NCI-H1092 (cell line): ENCODE measurements around the gene ROPN1.
A peak's percentile ranks its signal among the peaks of the same experiment; 100 is the strongest.
"Not testable (repeated sequence)": the region's sequence is repeated elsewhere in the genome, so short reads cannot be mapped to it uniquely, and the experiment has no call there.

Experiments
- DNase-seq: peaks from one replicate; lab custom pipeline; 2025; lab: John Stamatoyannopoulos, UW

The ROPN1 gene

GRCh38 chr3:123991730-123992588, at the start of gene ROPN1:
TSS of gene ROPN1 (minus strand) at chr3:123992124. CDS start at chr3:123980481, 11,643 bp downstream.
- not testable (repeated sequence) for DNase-seq

GRCh38 chr3:124041553-124041952, 49.6 kb upstream of the ROPN1 start:
- no peak for DNase-seq

GRCh38 chr3:124037326-124037725, 45.4 kb upstream of the ROPN1 start:
- DNase-seq = no peak

GRCh38 chr3:124036214-124036613, 44.3 kb upstream of the ROPN1 start:
- not testable (repeated sequence) for DNase-seq

GRCh38 chr3:124035463-124036121, 43.7 kb upstream of the ROPN1 start:
- DNase-seq = no peak

DNA sequence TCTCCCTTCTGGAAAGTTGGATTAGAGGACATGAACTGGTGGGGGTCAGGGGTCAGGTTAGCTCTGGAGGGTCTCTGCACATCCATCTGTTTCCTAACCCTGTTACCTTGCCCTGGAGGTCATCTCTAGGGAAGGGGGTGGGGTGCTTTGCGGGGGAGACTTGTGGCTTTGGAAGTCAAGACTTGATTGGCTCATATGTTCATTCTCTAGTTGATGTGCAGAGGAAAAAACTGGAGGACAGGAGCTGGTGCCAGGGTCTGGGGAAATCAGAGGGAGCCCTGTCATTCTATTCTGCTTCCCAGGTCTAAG, 42.9 kb upstream of the ROPN1 start:
- no peak for DNase-seq

DNA sequence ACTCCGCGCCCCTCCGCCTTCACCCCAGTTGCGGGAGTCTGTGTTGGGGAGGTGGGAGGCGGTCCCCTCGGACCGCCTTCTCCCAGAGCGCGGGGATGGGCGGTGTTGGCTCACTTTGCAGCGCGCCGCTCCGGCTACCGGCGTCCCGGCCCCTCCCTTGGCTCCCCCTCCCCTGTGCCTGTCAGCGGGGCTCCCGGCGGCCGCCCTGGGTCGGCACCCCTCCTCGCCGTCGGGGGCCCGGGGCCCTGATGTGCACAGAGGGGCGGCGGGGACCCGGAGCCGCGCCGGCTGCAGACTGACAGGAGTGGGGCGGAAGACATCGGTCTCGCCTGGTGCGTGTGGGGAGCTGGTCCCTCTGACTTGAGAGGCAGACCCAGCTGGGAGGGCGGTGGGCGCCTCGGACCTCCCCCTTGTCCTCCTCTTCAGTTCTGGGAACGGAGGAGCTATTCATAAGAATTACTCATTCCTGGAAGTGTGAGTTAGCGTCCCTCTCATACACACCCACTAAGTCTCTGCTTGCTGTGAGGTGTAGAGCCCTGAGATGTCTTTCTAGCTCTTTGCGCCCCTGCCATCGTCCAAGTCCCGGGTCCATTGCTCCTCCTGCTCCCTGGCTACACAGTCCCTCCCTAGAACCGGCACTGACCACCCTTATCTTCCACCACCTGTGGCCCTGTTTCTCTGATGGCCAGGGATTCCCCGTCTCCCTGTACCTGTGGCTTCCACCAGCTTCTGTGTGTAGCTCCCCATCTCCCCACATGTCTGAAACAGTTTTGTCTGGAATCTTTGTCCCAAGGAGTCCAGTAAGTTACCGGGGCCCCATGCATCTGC, 42.3 kb upstream of the ROPN1 start:
- DNase-seq = no peak

DNA sequence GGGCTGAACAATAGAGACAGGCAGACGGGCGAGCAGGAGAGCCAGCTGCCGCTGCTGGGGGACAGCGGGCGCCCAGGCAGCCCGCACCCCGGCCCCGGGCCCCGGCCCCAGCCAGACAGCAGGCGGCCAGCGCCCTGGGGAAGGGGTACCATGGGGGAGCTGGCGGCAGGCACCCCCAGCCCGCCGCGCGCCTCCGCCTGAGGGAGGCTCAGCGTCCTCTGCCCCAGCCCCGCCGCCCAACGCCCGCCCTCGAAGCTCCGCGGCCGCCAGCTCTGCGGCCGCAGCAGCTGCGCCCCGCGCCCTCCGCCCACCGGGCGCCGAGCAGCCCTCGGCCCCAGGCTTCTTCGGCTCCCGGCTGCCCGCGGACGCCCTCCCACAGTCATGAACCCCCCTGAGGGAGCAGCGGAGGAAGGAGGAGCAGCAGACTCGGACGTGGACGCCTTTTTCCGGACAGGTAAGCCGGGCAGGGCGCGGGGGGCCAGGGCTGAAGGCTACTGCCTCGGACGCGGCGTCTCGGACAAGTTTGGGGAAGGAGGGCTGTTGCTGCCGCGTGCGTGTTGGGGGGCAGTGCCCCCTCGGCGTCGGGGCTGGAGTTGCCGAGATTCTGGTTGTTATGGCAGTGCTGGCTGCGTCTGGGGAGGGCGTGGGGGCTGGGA, 41.6 kb upstream of the ROPN1 start, which contains the start of gene KALRN:
TSS of gene KALRN (plus strand) at position 10 of the 656 bp plus-strand sequence.
- no peak for DNase-seq

- peak; percentile 90 for DNase-seq
Observed at GRCh38 chr3:124032881-124033359, 41.0 kb upstream of the ROPN1 start.

- peak; percentile 92 for DNase-seq
Observed at GRCh38 chr3:124032311-124032880, 40.5 kb upstream of the ROPN1 start.

GRCh38 chr3:124026516-124026915, 34.6 kb upstream of the ROPN1 start:
- DNase-seq = no peak

- DNase-seq = not testable (repeated sequence)
Observed at GRCh38 chr3:124023531-124023930, 31.6 kb upstream of the ROPN1 start.

GRCh38 chr3:124019291-124019690, 27.4 kb upstream of the ROPN1 start:
- no peak for DNase-seq

DNA sequence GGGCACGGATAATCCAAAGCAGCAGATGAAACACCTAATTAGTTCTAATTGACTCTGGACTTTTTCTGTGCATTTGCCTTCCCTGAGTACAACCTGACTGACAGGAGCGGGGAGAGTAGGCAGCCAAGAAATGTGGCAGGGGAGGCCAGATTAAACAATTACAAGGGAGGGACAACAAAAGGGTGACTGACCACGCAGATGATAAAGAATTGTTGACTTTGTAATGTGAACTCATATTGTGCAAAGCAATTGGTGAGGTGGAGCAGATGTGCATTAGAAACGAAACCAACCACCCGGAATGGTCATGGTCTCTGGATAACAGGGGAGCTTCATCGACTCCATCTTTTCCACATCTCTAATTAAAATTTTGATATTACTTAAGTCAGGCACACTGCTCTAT, 25.6 kb upstream of the ROPN1 start:
- not testable (repeated sequence) for DNase-seq

- peak; percentile 34 for DNase-seq
Observed at GRCh38 chr3:124016483-124016882, 24.6 kb upstream of the ROPN1 start.

DNA sequence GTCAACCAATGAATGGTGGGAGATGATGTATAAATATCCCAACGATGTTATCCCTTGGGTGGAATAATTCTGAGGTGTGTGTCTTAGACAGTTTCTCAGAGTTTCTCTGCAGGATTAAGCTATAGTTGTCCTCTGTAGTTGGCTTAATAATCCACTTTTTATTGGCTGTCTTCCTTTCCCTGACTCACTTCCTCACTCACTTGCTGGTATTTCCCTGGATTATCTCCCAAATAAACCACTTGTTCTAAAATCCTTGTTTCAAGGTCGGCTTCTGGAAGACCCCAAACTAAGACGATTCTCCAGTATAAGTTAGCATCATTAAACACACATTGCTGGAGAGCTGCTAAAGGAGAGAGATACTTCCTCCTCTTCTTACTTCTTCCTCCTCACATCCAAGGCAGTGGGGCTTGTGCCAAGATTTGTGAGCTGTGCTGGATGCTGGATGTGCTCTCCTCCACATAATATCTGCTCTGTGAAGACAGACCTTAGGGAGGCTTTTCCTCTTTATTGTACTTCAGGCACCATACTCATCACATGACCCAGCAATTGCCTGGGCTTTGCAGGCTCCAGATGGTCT, 22.5 kb upstream of the ROPN1 start:
- DNase-seq = no peak

DNA sequence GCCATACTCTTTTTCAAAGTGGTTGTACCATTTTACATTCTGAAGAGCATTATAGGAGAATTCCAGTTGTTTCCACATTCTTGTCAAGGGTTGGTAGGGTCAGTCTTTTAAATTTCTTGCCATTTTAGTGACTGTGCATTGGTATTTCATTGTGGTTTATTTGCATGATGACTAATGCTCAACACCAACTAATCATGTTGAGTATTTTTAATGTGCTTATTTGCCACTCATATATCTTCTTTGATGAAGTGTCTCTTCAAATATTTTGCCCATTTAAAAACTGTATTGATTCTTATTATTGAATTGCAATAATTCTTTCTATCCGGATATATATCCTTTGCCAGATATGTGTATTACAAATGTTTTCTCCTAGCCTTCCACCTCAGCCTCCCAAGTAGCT, 16.4 kb upstream of the ROPN1 start:
- DNase-seq = not testable (repeated sequence)

- no peak for DNase-seq
Observed at GRCh38 chr3:124007186-124007585, 15.3 kb upstream of the ROPN1 start.

DNA sequence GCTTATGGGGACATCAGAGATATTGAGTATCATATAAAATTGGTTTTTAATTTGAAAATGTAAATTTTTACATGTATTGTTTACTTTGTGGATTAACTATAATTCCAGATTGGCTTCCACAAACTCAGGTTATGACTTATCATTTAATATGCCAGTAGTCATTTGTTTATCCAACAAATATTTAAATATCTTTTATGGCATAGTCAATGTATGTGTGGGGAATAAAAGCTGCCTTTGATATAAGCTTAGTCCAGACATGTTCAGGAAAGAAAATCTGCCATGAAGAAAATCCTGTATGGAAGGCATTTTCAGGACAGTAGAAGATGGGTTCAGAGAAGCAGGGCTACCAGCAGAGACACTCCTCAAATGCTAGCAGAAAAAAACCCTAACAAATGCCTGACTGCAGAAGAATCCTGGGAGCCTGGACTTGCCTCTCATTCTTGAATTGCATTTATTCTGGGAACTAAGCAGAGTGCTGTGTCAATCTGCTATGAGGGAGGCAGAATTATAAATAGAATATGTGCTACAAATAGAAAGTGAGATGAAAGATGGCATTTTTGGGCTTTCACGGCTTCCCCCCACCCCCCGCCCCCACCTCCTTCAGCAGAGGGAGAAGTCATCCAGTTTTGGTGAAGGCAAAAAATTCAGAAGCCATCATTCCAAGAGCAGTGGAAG, 10.6 kb upstream of the ROPN1 start:
- DNase-seq = not testable (repeated sequence)

GRCh38 chr3:124001366-124001765, 9.4 kb upstream of the ROPN1 start:
- not testable (repeated sequence) for DNase-seq
